NCI-H2196 treated with DMSO at 0.1 percent for 48 hours (cell line): Measurements from ENCODE around the gene RRP8.

ENCODE experiments used
- DNase-seq: peaks from one replicate; lab custom pipeline; 2025; ENCODE audit not compliant: unreplicated experiment; lab: John Stamatoyannopoulos, UW

Gene RRP8

GRCh38 chr11:6570691-6571427 lies 32.6 kb downstream of the RRP8 start:
- DNase-seq, result no peak

DNA sequence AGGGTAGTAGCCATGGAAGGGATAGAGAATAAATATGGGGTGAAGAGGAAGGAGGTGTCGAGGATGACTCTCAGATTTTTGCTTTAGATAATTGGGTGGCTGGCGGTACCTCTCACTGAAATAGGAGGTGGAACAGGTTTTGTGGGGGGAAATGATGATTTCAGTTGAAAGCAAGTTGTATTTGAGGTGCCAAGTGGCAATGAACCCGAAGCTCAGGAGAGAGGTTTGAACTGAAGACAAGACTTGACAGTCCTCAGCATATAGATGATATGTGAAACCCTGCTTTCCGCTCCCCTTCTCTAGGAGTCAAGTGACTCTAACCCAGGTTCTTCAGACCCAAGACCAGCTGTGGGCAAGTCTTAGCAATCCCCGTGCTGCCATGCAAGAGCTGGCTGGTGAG lies 33.7 kb downstream of the RRP8 start:
- no peak for DNase-seq

- DNase-seq, result no peak
These were observed 35.1 kb downstream of the RRP8 start for GRCh38 chr11:6568191-6568918.

DNA sequence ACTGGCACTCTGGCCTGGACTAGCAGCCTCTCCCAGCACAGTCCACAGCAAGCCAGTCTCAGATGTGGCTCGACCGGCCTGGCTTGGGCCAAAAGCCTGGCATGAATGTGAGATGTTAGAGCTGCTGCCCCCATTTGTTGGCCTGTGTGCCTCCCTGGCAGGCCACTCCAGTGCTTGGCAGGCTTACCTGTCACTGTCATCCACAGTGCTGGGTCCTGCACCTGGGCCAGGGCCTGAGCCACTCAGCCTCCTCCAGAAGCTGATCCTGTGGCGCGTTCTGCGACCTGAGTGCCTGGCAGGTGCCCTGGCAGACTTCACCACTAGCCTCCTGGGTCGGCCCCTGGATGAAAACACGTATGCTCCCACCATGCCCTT lies 36.1 kb downstream of the RRP8 start:
- DNase-seq, result no peak

DNA sequence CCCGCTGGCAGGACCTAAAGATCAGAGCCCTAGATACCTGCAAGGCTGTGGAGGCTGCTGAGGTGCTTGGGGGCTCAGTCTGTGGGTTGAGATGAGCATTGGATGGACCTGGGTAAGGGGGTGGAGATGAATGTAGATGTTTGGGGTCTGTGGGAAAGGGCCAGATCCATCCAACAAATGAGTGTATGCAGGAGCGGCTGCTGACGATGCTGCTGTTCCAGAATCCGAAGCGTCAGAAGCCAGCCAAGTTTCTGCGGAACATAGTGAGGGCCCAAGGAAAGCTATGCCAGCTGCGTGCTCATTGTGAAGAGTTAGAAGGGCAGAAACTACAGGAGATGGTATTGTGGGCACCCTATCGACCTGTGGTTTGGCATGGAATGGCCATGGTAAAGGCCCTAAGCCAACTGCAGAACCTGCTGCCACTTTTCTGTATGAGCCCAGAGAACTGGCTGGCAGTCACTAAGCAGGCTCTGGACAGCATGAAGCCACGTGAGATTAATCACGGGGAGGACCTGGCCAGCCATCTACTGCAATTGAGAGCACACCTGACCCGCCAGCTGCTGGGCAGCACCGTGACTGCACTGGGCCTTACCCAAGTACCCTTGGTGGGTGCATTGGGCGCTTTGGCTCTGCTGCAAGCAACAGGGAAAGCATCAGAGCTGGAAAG lies 36.6 kb downstream of the RRP8 start:
- DNase-seq, result no peak

DNA sequence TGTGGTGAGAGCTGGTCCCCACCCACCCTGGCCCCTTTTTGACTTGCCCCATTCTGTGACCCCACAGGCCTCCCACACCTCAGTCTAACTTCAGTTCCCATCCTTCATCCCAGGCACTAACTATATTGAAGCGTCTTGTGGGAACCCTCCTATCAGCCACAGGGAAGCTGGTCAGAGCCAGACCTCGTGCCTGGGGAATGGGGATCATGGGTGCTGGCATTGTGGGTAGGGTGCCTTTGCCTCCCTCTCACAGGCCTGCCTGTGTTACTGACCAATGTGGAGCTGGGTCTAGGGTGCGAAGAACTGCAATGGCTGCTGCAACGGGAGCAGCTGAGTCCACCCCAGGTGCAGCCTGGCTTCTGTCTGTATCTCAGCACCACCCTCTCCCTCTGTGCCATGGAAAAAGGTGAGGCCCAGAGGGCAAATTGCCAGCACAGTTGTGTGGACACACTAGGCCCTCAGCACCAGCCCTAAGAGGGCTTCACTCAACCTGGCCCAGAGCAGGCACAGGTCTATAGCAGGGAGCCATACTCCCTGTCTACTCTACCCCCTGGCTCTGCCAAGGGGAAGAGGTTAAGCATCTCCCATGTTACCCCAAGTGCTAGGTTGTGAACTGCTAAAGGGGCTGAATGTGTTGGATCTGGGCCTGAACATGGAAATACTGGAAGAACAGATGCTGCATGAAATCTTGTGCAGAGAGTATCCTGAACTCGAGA lies 37.3 kb downstream of the RRP8 start:
- no peak for DNase-seq

DNA sequence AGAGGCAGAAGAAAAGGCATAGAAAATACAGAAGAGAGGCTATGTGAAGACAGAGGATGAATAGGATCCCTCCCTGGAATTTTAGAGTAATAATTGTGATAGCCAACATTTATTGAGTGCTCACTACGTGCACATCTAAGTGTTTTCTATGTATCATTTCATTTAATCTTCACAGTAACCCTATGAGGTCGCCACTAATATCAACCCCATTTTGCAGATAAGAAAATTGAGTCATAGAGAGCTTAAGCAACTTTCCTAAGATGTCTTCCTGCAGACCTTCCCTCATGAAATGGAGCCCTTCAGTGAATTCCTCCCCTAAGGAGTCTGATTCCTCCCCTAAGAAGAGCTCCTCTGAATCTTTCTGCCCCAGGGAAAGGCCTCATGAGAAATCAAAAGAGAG lies 38.1 kb downstream of the RRP8 start:
- DNase-seq, result no peak

- no peak for DNase-seq
These were observed 39.7 kb downstream of the RRP8 start for GRCh38 chr11:6563667-6564066.

- no peak for DNase-seq
These were observed 40.2 kb downstream of the RRP8 start for GRCh38 chr11:6563121-6563619.

DNA sequence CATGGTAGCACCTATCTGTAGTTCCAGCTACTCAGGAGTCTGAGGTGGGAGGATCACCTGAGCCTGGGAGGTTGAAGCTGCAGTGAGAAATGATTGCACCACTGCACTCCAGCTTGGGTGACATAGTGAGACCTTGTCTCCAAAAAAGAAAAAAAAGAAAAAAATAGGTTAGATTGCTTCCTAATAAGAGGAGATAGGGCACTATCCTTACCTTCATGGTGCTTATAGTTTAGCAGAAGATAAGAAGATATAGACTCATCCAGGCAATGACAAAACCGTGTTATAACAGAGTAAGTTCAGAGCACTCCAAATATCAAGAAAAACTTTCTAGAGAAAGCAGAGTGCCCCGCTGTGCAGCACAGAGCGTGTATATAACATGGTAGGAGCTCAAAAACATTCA lies 42.1 kb downstream of the RRP8 start:
- no peak for DNase-seq

- DNase-seq, result no peak
These were observed 44.0 kb downstream of the RRP8 start for GRCh38 chr11:6559369-6559768.

- no peak for DNase-seq
These were observed 45.4 kb downstream of the RRP8 start for GRCh38 chr11:6557761-6558674.

GRCh38 chr11:6557063-6557462 lies 46.4 kb downstream of the RRP8 start:
- no peak for DNase-seq

- DNase-seq, result no peak
These were observed 47.1 kb downstream of the RRP8 start for GRCh38 chr11:6556139-6556949.

- DNase-seq, result no peak
These were observed 48.3 kb downstream of the RRP8 start for GRCh38 chr11:6554828-6555706.

- DNase-seq, result no peak
These were observed 49.8 kb downstream of the RRP8 start for GRCh38 chr11:6553634-6554033.

- no peak for DNase-seq
These were observed 54.8 kb downstream of the RRP8 start for GRCh38 chr11:6548641-6549040.

DNA sequence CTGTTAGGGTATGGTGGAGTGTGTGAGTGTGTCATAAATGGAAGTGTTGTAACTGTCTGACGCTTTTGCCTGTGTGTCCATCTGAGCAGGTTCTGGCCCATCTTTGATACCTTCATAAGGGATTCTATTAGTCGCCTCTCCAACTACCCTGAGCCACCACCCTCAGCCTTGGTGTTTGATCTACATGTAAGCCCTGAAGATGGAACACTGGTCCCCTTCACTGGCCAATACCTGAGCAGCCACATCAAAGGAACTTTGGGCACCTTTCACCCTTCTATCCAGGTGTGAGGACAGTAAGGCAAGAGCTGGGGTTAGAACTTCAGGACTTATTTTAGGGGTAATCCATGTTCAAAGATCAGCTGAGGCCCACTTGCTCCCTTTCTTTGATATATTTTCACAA lies 55.3 kb downstream of the RRP8 start:
- no peak for DNase-seq

- no peak for DNase-seq
These were observed 56.2 kb downstream of the RRP8 start for GRCh38 chr11:6547177-6547576.
